Measurements from ENCODE around the gene APOB.
A peak's percentile ranks its signal among the peaks of the same experiment; 100 is the strongest.

The APOB gene

DNA sequence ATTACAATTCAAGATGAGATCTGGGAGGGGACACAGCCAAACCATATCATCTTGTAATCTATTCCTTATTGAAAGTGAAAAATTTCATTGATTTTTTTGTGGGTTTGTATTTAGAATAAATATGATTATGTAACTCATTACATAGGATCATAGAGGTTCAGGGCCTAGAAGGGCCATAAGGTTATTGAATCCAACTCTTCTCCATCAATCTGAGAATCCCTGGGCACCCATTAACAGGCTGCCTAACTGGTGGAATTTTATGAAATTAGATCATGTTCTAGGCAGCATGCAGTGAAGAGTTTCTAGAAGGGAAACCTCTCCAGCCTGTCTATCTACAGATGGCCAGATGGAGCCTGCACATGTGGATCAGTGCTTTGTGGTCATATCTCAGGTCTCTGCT lies 6.3 kb upstream of the APOB start:
- ChIA-PET POLR2A (no interaction called here), CTCF (no interaction called here)
- TF ChIP-seq, protein P1, sequence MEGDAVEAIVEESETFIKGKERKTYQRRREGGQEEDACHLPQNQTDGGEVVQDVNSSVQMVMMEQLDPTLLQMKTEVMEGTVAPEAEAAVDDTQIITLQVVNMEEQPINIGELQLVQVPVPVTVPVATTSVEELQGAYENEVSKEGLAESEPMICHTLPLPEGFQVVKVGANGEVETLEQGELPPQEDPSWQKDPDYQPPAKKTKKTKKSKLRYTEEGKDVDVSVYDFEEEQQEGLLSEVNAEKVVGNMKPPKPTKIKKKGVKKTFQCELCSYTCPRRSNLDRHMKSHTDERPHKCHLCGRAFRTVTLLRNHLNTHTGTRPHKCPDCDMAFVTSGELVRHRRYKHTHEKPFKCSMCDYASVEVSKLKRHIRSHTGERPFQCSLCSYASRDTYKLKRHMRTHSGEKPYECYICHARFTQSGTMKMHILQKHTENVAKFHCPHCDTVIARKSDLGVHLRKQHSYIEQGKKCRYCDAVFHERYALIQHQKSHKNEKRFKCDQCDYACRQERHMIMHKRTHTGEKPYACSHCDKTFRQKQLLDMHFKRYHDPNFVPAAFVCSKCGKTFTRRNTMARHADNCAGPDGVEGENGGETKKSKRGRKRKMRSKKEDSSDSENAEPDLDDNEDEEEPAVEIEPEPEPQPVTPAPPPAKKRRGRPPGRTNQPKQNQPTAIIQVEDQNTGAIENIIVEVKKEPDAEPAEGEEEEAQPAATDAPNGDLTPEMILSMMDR (IDR thresholded peaks at IDR 0.05; ENCODE audit: insufficient read depth, low read length, missing control alignments): no peak
- DNase-seq (ENCODE audit: low read depth, low spot score): no peak
- no peak overlapping the region for H3K4me3 ChIP-seq (ENCODE audit: low read depth, low read length)

GRCh38 chr2:21047141-21048009 lies 3.5 kb upstream of the APOB start:
- no peak overlapping the region for H3K4me3 ChIP-seq (ENCODE audit: low read depth, low read length)
- no peak for DNase-seq (ENCODE audit: low read depth, low spot score)
- POLR2A ChIA-PET: no interaction called here
- TF ChIP-seq, protein P1 (IDR thresholded peaks at IDR 0.05; ENCODE audit: insufficient read depth, low read length, missing control alignments): no peak
- CTCF ChIA-PET: interaction anchor here (0.6 to 1.6 kb wide), 3 partner anchors 71 to 386 kb away, joined by 3 to 4 read pairs (median 4); no protein-coding TSS in a partner anchor

DNA sequence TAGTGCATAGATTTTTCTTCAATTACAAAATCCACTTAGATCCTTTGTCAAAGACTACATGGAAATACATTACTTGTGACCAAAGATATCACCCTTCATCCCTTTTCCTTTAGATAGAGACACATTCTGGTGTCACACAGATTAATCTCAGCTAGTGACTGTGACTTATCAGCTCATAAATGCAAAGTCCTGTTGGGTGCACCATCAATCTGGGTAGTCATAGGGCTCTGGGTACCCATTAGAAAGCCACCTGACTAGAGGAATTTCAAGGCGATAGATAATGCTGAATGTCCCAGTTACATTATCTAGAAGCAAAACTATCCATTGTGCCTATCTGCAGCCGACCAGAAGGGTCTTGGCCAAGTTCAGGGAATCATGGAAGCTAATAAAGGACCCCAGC lies 2.6 kb upstream of the APOB start:
- H3K4me3 ChIP-seq (ENCODE audit: low read depth, low read length): no peak overlapping the region
- ChIA-PET CTCF (no interaction called here), POLR2A (no interaction called here)
- TF ChIP-seq, protein P1 (IDR thresholded peaks at IDR 0.05; ENCODE audit: insufficient read depth, low read length, missing control alignments): no peak
- no peak for DNase-seq (ENCODE audit: low read depth, low spot score)

DNA sequence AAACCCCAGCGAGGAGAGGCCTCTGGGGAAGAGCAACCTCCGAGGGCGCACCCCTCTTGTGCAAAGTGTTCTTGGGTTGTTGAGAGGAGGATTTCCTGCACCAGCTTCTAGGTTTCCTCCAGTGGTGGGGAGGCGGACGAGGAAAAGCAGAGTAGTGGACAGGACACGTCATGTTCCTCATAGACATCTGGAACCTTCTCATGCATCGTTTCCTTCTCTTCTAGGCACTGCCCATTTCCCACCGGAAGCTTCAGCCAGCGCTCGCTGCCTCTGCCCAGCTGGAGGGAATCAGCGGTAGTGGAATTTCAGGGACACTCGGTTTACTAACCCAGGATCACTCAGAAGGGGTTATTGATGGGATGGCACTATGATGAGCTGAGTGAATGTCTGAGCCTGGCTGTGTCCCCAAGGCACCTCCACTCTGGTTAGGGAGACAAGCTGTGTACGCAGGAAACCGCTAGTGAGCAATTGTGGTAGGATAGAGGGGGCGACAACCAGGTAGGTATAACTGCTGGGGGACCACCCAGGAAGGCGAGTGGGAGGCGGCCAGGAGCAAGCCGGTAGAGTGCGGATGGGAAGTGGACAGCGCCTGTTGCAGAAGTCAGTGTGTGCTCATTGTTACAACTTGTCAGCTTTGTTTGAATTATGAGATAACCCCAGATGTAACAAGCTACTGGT lies 960 bp upstream of the APOB start:
- POLR2A ChIA-PET: no interaction called here
- DNase-seq (ENCODE audit: low read depth, low spot score): no peak
- TF ChIP-seq, protein P1 (IDR thresholded peaks at IDR 0.05; ENCODE audit: insufficient read depth, low read length, missing control alignments): no peak
- CTCF ChIA-PET: interaction anchor here (0.9 to 1.8 kb wide), 3 partner anchors 11 to 120 kb away, joined by 3 to 4 read pairs (median 3); no protein-coding TSS in a partner anchor
- H3K4me3 ChIP-seq (ENCODE audit: low read depth, low read length): no peak overlapping the region

DNA sequence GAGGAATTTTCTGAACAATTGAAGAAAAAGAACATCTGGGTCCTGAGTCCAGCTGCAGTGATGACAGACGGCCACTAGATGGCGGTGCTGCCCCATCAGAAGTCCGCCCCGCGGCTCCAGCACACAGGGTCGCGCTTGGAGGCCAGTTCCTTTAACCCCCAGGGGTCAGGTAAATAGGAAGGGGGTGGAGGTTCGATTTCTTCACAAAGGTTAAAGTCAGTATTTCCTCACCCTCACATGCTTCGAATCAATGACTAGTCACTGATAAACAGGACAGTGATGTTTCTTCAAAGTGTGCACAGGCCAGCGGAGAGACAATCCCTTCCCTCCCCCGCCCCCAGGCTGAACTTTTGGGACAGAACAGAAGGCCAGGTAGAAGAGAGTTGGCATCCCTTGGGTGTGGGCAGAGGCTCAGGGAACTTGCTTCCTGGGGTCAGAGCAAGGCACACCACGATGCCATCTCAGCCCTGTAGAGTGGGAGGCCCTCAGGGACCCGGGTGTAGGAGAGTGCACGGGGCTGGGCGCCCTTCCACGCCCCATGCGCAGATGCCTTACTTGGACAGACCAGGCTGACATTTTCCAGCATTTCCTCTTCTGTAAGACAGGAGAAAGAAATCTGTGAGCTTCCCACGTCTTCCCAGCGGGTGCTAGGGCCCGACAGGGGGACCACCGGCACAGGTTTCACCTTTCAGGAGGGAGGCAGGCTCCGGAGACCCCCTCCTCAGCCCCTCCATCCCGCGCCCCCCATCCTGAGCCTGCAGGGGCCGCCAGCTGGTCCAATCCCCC lies 722 bp downstream of the APOB start:
- no peak overlapping the region for H3K4me3 ChIP-seq (ENCODE audit: low read depth, low read length)
- POLR2A ChIA-PET: no interaction called here
- DNase-seq (ENCODE audit: low read depth, low spot score): no peak
- CTCF ChIA-PET: interaction anchor here (0.5 to 3.2 kb wide), 8 partner anchors 11 to 146 kb away, joined by 3 to 17 read pairs (median 4); no protein-coding TSS in a partner anchor
- TF ChIP-seq, protein P1 (IDR thresholded peaks at IDR 0.05; ENCODE audit: insufficient read depth, low read length, missing control alignments): peak; percentile 93

DNA sequence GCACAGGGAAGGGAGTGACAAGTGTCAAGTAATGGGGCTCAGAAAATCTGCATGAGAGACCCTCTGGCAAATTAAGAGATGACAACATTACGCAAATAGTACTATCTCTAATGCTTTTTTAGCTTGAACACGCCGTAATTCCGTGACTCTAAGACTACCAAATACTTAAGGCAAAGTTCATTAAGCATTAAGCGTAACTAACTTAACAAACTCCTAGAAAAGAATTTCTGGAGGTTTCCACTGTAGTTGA lies 1.2 kb downstream of the APOB start:
- TF ChIP-seq, protein P1 (IDR thresholded peaks at IDR 0.05; ENCODE audit: insufficient read depth, low read length, missing control alignments): no peak
- POLR2A ChIA-PET: no interaction called here
- no peak for DNase-seq (ENCODE audit: low read depth, low spot score)
- CTCF ChIA-PET: interaction anchor here (0.6 to 3.2 kb wide), 6 partner anchors 11 to 79 kb away, joined by 3 to 17 read pairs (median 4); no protein-coding TSS in a partner anchor
- H3K4me3 ChIP-seq (ENCODE audit: low read depth, low read length): no peak overlapping the region
